Smooth muscle cell (in vitro differentiated cells): ENCODE results near the gene ANGPTL8. TPM values are rescaled to one million over a fixed set of nuclear protein-coding genes. Genes with fewer than 3 reads are reported as not detected.

Experiments used
- DNase-seq: peaks from one replicate; lab custom pipeline; 2025; ENCODE audit not compliant: unreplicated experiment; lab: John Stamatoyannopoulos, UW
- H2AFZ ChIP-seq: fragments of 200-600 bp; sonication (generic); 2 replicates; pipeline ENCODE4 v1.6.0; 2016; ENCODE audit warnings: antibody characterized with exemption, low read depth, mild to moderate bottlenecking
- H3F3A ChIP-seq: fragments of 200-600 bp; sonication (generic); 2 replicates; pipeline ENCODE4 v1.6.0; 2017; ENCODE audit warnings: antibody characterized with exemption, low read depth
- H3K27ac ChIP-seq: fragments of 200-600 bp; sonication (generic); 2 replicates; pipeline ENCODE4 v1.5.1; 2016; ENCODE audit warnings: low read depth, mild to moderate bottlenecking
- H3K27me3 ChIP-seq: fragments of 200-600 bp; sonication (generic); 2 replicates; pipeline ENCODE4 v1.6.1; 2016; ENCODE audit warnings: low read depth, mild to moderate bottlenecking
- H3K36me3 ChIP-seq: fragments of 200-600 bp; sonication (generic); 2 replicates; pipeline ENCODE4 v1.5.1; 2016; ENCODE audit warnings: low read depth
- H3K4me1 ChIP-seq: fragments of 200-600 bp; sonication (generic); 2 replicates; pipeline ENCODE4 v1.5.1; 2016; ENCODE audit warnings: low read depth
- H3K4me2 ChIP-seq: fragments of 200-600 bp; sonication (generic); 2 replicates; pipeline ENCODE4 v1.6.0; 2016; ENCODE audit warnings: mild to moderate bottlenecking
- H3K4me3 ChIP-seq: fragments of 200-600 bp; sonication (generic); 2 replicates; pipeline ENCODE4 v1.5.1; 2016; ENCODE audit warnings: mild to moderate bottlenecking
- H3K79me2 ChIP-seq: fragments of 200-600 bp; sonication (generic); 2 replicates; pipeline ENCODE4 v1.6.0; 2016; ENCODE audit warnings: low read depth, mild to moderate bottlenecking
- H3K9ac ChIP-seq: fragments of 200-600 bp; sonication (generic); 2 replicates; pipeline ENCODE4 v1.6.0; 2016; ENCODE audit warnings: low read depth
- H3K9me3 ChIP-seq: fragments of 200-600 bp; sonication (generic); replicated peaks from 2 replicates; pipeline ENCODE4 v1.5.1; 2016; ENCODE audit warnings: low read depth
- H4K20me1 ChIP-seq: fragments of 200-600 bp; sonication (generic); 2 replicates; pipeline ENCODE4 v1.6.0; 2016; ENCODE audit warnings: low read depth
- WGBS: methylation state at CpG from one replicate; pipeline ENCODE4 v1.1.7; 2016; ENCODE audit warnings: low lambda C conversion rate; 5-methylcytosine and 5-hydroxymethylcytosine counted together
- polyA plus RNA-seq: library from polyadenylated mRNA; unstranded; fragments of >200 nt; fragmentation: Nextera tagmentation; extraction: Ambion mirVana; gene quantifications from 2 replicates; pipeline ENCODE4 v1.2.1, GENCODE V29; 2016
- total RNA-seq: library from RNA; depleted of rRNA; stranded (reverse); fragments of >200 nt; gene quantifications from 2 replicates; pipeline ENCODE4 v1.2.3, GENCODE V29; 2014
- TF ChIP-seq, protein P1 (sequence below): fragments of 200-600 bp; sonication (generic); IDR thresholded peaks from 2 replicates; pipeline ENCODE4 v1.5.1; 2017; ENCODE audit warnings: borderline replicate concordance, mild to moderate bottlenecking, antibody characterized with exemption; ENCODE audit not compliant: insufficient read depth, poor library complexity, severe bottlenecking

ANGPTL8 gene
- total and polyA plus RNA-seq, 2 experiments from 2014 or later, result 0.54 to 0.80 TPM

DNA sequence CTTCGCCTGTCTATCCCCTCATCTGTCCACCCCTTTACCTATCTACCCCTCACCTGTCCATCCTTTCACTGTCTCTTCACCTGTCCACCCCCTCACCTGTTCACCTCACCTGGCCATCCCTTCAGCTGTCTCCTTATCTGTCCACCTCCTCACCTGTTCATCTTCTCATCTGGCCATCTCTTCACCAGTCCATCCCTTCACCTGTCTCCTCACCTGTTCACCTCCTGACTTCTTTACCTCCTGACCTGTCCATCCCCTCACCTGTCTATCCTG is 28.8 kb upstream of the ANGPTL8 start:
- H3K36me3 ChIP-seq, result no peaks in the 10 kb centered on the region
- H3K27ac ChIP-seq, result no peak overlapping the region
- TF ChIP-seq, protein P1, sequence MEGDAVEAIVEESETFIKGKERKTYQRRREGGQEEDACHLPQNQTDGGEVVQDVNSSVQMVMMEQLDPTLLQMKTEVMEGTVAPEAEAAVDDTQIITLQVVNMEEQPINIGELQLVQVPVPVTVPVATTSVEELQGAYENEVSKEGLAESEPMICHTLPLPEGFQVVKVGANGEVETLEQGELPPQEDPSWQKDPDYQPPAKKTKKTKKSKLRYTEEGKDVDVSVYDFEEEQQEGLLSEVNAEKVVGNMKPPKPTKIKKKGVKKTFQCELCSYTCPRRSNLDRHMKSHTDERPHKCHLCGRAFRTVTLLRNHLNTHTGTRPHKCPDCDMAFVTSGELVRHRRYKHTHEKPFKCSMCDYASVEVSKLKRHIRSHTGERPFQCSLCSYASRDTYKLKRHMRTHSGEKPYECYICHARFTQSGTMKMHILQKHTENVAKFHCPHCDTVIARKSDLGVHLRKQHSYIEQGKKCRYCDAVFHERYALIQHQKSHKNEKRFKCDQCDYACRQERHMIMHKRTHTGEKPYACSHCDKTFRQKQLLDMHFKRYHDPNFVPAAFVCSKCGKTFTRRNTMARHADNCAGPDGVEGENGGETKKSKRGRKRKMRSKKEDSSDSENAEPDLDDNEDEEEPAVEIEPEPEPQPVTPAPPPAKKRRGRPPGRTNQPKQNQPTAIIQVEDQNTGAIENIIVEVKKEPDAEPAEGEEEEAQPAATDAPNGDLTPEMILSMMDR, result no peak
- no CpG with 5 or more reads among the region's 1 CpG for WGBS
- no peak for DNase-seq
- no peaks in the 10 kb centered on the region for H3K4me1 ChIP-seq
- H2AFZ ChIP-seq, result no peak overlapping the region
- H3K9me3 ChIP-seq, result no peaks in the 10 kb centered on the region
- H3K9ac ChIP-seq, result no peak overlapping the region
- peaks cover 9% of the 10 kb centered on the region for H3F3A ChIP-seq
- no peak overlapping the region for H3K4me2 ChIP-seq
- H3K79me2 ChIP-seq, result no peaks in the 10 kb centered on the region
- no peaks in the 10 kb centered on the region for H4K20me1 ChIP-seq
- no peak overlapping the region for H3K4me3 ChIP-seq
- no peaks in the 10 kb centered on the region for H3K27me3 ChIP-seq

DNA sequence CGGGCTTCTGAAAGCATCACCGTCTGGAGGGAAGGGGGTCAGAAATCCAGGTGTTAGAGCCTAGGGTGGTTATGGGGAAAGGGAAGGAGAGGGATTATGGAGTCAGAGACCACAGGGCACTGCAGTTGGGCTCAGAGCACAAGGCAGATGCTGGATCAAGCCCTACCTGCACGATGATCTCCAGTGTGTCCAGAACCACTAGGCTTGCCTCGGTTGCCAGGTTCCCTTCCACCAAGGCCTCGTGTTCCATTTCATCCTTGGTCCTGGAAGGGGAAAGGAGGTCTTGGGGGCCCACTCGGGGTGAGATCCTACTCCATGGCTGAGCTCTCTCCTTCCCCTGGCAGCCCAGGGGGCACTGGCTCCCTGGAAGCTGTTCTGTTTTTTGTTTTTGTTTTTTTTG is 25.0 kb upstream of the ANGPTL8 start:
- DNase-seq, result no peak
- H3K9me3 ChIP-seq, result no peaks in the 10 kb centered on the region
- TF ChIP-seq, protein P1, result no peak
- no peaks in the 10 kb centered on the region for H3K27me3 ChIP-seq
- no peaks in the 10 kb centered on the region for H4K20me1 ChIP-seq
- no peak overlapping the region for H2AFZ ChIP-seq
- no peaks in the 10 kb centered on the region for H3K79me2 ChIP-seq
- H3K27ac ChIP-seq, result no peak overlapping the region
- no peaks in the 10 kb centered on the region for H3K4me1 ChIP-seq
- H3K4me2 ChIP-seq, result no peak overlapping the region
- WGBS, result 95% methylated on average over 6 of the region's 6 CpGs
- H3K4me3 ChIP-seq, result no peak overlapping the region
- H3K9ac ChIP-seq, result no peak overlapping the region
- no peaks in the 10 kb centered on the region for H3K36me3 ChIP-seq
- H3F3A ChIP-seq, result peaks cover 9% of the 10 kb centered on the region

DNA sequence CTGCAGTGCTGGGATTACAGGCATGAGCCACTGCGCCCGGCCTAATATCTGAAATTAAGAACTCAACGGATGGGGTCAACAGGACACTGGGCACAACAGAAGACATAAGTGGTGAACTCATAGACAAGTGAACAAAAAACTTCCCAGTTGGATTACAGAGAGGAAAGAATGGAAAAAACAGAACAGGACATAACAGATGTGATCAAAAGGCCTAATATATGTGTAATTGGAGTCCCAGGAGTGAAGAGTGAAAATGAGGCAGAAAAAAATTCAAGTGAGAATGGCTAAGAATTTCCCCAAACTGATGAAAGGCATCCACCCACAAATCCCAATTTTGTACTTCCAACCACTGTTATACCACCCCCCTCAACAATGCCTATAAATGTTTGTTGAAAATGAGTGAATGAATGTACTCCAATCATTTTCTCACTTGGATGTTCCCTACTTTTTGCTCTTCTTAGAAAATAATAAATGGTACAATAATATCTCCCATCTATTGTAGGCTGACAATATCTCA is 18.3 kb upstream of the ANGPTL8 start:
- no peak overlapping the region for H3K4me2 ChIP-seq
- TF ChIP-seq, protein P1, result no peak
- 100% methylated on average over 3 of the region's 3 CpGs for WGBS
- H3K4me3 ChIP-seq, result no peak overlapping the region
- H3K27me3 ChIP-seq, result no peaks in the 10 kb centered on the region
- no peaks in the 10 kb centered on the region for H3F3A ChIP-seq
- no peak for DNase-seq
- no peak overlapping the region for H2AFZ ChIP-seq
- no peak overlapping the region for H3K27ac ChIP-seq
- H3K79me2 ChIP-seq, result no peaks in the 10 kb centered on the region
- H3K36me3 ChIP-seq, result peaks cover 15% of the 10 kb centered on the region
- H3K9ac ChIP-seq, result no peak overlapping the region
- H3K9me3 ChIP-seq, result peaks cover 3% of the 10 kb centered on the region
- no peaks in the 10 kb centered on the region for H3K4me1 ChIP-seq
- no peaks in the 10 kb centered on the region for H4K20me1 ChIP-seq

DNA sequence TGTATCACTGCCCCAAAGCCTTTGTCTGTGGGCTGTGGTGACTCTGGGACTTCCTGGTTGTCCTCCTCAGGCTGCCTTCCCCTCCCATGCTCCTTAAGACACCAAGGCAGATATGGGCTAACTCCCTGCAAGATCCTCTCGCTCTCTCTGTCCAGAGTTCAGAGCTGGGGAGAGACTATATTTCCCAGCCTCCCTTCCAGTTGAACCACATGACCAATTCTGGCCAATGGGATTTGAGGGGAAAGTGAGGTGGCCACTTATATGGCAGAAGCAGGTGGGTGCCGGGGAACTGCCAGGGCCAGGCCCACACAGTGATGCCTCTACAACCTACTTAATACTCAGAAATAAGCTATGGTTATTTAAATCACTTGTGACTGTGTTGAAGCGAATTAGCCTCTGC is 16.2 kb upstream of the ANGPTL8 start:
- no peak overlapping the region for H3K4me3 ChIP-seq
- no peaks in the 10 kb centered on the region for H3K79me2 ChIP-seq
- no peak overlapping the region for H3K27ac ChIP-seq
- H3F3A ChIP-seq, result no peaks in the 10 kb centered on the region
- H3K36me3 ChIP-seq, result peaks cover 15% of the 10 kb centered on the region
- WGBS, result 97% methylated on average over 3 of the region's 3 CpGs
- no peak for DNase-seq
- H3K4me2 ChIP-seq, result no peak overlapping the region
- no peak overlapping the region for H2AFZ ChIP-seq
- no peaks in the 10 kb centered on the region for H3K27me3 ChIP-seq
- H3K9ac ChIP-seq, result no peak overlapping the region
- TF ChIP-seq, protein P1, result no peak
- no peaks in the 10 kb centered on the region for H4K20me1 ChIP-seq
- H3K9me3 ChIP-seq, result peaks cover 3% of the 10 kb centered on the region
- H3K4me1 ChIP-seq, result no peaks in the 10 kb centered on the region
